KG1 (cell line): ENCODE results near the gene FCRLB.
"Not testable (repeated sequence)": the region's sequence is repeated elsewhere in the genome, so short reads cannot be mapped to it uniquely, and the experiment has no call there.

Experiments
- DNase-seq: peaks from one replicate; lab custom pipeline; 2025; lab: John Stamatoyannopoulos, UW

The FCRLB gene, protein sequence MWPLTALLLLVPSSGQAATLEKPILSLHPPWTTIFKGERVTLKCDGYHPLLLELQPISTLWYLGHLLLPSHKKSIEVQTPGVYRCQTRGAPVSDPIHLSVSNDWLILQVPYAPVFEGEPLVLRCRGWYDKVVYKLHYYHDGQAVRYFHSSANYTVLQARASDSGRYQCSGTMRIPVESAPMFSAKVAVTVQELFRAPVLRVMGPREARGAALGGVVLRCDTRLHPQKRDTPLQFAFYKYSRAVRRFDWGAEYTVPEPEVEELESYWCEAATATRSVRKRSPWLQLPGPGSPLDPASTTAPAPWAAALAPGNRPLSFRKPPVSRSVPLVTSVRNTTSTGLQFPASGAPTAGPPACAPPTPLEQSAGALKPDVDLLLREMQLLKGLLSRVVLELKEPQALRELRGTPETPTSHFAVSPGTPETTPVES

GRCh38 chr1:161720956-161721737 is at the start of gene FCRLB:
Gene FCRLB (plus strand): TSS chr1:161721544. CDS start chr1:161722673, 1,129 bp downstream.
- no peak for DNase-seq

GRCh38 chr1:161673437-161673836 is 47.9 kb upstream of the FCRLB start:
- not testable (repeated sequence) for DNase-seq

GRCh38 chr1:161674447-161674846 is 46.9 kb upstream of the FCRLB start:
- not testable (repeated sequence) for DNase-seq

DNA sequence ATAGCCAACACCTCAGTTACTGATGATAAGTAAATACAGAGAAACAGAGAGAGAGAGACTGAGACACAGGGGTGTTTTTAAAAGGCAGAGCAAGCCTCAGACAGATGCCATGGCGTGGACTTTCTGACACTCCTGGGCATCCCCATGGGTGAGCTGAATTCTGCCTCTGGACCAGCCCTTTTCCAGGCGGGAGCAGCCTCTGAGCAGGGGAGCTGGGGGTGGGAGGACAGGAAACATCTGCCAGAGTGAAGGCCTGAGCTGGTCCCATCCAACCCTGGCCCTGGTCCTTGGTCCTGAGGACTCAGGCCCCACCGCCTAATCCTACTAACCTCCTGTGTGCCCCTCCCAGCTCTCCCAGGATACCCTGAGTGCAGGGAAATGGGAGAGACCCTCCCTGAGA is 46.4 kb upstream of the FCRLB start:
- not testable (repeated sequence) for DNase-seq

GRCh38 chr1:161676441-161676840 is 44.9 kb upstream of the FCRLB start:
- no peak for DNase-seq

- no peak for DNase-seq
Observed at GRCh38 chr1:161676958-161677689, 44.2 kb upstream of the FCRLB start.

- DNase-seq: no peak
Observed at GRCh38 chr1:161678500-161678899, 42.8 kb upstream of the FCRLB start.

GRCh38 chr1:161681879-161682278 is 39.5 kb upstream of the FCRLB start:
- DNase-seq: no peak

DNA sequence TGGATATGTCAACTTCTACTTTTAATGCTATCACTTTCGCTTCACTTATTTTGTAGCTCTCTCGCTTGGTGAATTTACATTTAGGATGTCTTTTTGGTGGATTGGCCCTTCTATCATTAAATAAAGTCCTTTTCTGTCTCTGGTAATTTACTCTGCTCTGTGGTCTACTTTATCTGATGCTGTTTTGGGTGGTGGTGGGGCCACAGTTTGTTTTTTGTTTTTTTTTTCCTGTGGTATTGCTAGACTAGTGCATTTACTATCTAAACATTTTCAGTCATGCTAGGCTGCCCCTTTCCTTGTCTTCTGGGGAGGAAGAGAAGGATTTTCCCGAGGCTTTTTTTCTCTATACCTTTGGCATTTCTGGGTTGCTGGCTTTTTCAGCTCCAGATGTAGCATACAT is 32.4 kb upstream of the FCRLB start:
- DNase-seq: no peak

DNA sequence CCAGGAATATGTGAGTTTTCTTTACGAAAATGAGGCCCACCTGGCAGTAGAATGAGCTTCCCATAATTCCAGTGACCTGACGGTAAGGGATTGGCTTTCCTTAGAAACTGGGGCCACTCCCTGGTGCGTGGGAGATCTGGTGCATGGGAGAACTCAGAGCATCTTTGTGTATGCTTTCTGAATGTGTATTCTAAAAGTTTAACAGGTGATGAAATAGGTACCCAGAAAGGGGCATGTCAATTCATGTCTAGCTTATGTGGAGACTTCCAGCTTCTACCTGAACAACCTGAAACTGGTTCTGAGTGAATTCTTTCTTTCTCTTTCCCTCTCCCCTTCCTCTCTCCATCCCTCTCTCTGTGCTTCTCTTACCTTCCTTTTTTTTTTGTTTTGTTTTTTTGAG is 29.5 kb upstream of the FCRLB start:
- DNase-seq: no peak

GRCh38 chr1:161693020-161693712 is 28.2 kb upstream of the FCRLB start:
- DNase-seq: not testable (repeated sequence)

- DNase-seq: not testable (repeated sequence)
Observed at GRCh38 chr1:161698302-161698701, 23.0 kb upstream of the FCRLB start.

DNA sequence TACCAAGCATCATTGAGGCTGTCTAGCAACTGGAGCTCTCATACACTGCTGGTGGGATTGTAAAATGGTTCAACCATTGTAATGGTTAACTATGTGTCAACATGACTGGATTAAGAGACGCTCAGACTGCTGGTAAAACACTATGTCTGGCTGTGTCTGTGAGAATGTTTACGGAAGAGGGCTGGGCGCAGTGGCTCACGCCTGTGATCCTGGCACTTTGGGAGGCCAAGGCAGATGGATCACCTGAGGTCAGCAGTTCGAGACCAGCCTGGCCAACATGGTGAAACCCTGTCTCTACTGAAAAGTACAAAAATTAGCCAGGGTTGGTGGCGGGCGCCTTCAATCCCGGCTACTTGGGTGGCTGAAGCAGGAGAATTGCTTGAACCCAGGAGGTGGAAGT is 19.1 kb upstream of the FCRLB start:
- DNase-seq: no peak

DNA sequence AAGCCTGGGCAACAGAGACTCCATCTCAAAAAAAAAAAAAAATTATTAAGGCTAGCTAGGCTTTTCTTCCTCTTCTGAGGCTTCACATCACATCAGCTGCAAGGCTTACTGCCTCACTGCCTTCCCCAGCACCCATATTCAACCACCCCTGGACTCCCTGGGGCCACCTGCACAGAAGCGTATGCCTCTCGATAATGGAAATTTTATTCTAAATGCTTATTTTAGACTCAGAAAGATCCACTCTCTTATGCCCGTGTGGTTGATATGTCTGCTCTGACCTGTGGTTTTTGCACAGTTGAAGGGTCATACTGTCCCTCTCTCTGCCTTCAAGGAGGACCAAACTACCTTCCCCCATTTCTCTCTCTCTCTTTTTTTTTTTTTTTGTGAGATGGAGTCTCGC is 15.8 kb upstream of the FCRLB start:
- no peak for DNase-seq

DNA sequence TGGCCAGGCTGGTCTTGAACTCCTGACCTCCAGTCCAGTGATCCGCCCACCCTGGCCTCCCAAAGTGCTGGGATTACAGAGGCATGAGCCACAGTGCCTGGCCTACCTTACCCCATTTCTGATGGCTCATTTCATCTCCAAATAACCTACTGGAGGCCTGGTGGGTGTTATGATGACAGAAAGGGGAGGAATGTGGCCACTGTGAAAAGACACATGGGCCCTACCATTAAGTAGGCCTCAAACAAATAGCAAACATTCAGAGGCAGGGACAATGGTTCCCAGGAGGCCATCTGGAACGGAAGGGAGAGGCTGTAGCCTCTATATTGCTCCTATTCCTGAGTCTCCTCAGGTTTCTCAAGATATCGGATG is 15.2 kb upstream of the FCRLB start:
- no peak for DNase-seq

GRCh38 chr1:161706482-161707347 is 14.6 kb upstream of the FCRLB start, which contains the start of gene FCRLA:
Gene FCRLA (plus strand): TSS chr1:161707229. CDS start chr1:161707265, 36 bp downstream.
- DNase-seq: no peak

DNA sequence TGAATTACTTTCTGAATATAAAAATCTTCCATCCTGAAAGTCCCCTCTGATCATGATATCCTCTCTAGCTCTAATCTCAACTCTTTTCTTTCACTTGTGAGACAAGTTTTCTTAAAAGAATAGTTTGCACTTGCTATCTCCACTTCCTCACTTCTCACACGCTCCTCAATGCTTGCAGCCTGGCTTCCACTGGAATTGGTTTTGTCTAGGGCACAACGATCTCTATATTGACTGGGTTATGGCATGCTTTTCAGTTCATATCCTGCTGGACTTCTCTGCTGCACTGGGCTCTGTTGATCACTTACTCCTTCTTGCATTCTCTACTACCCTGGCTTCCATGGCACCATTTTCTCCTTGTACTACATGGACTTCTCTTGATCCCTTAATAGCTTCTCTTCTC is 13.8 kb upstream of the FCRLB start:
- DNase-seq: no peak

- no peak for DNase-seq
Observed at GRCh38 chr1:161709373-161709772, 12.0 kb upstream of the FCRLB start.

- no peak for DNase-seq
Observed at GRCh38 chr1:161710560-161710959, 10.8 kb upstream of the FCRLB start.

GRCh38 chr1:161718559-161719324 is 2.6 kb upstream of the FCRLB start:
- no peak for DNase-seq
